Activated T-cell treated with anti-CD3 and anti-CD28 coated beads for 4 hours (primary cell): ENCODE data around the gene SLC44A1.

Experiments used
- DNase-seq: peaks from one replicate; pipeline ENCODE4 v3.0.0-alpha.2; 2020

Gene SLC44A1

GRCh38 chr9:105244003-105244733 lies at the start of gene SLC44A1:
Gene SLC44A1, plus strand, starts transcription at chr9:105244651. Its CDS starts 218 bp downstream, at chr9:105244869.
- peak; percentile 88 for DNase-seq

- no peak for DNase-seq
Measured at GRCh38 chr9:105195259-105195658, 49.2 kb upstream of the SLC44A1 start.

GRCh38 chr9:105198023-105198422 lies 46.4 kb upstream of the SLC44A1 start:
- no peak for DNase-seq

GRCh38 chr9:105198865-105199264 lies 45.6 kb upstream of the SLC44A1 start:
- no peak for DNase-seq

GRCh38 chr9:105204416-105204815 lies 40.0 kb upstream of the SLC44A1 start:
- DNase-seq, result no peak

GRCh38 chr9:105205787-105206495 lies 38.5 kb upstream of the SLC44A1 start:
- DNase-seq, result no peak

- no peak for DNase-seq
Measured at GRCh38 chr9:105206496-105206820, 38.0 kb upstream of the SLC44A1 start.

GRCh38 chr9:105206821-105207699 lies 37.4 kb upstream of the SLC44A1 start:
- DNase-seq, result no peak

GRCh38 chr9:105216440-105217178 lies 27.8 kb upstream of the SLC44A1 start:
- no peak for DNase-seq

- DNase-seq, result no peak
Measured at GRCh38 chr9:105218673-105219072, 25.8 kb upstream of the SLC44A1 start.

- no peak for DNase-seq
Measured at GRCh38 chr9:105219291-105219805, 25.1 kb upstream of the SLC44A1 start.

GRCh38 chr9:105220451-105220850 lies 24.0 kb upstream of the SLC44A1 start:
- no peak for DNase-seq

- DNase-seq, result no peak
Measured at GRCh38 chr9:105223544-105224140, 20.8 kb upstream of the SLC44A1 start.

- DNase-seq, result no peak
Measured at GRCh38 chr9:105226055-105226454, 18.4 kb upstream of the SLC44A1 start.

- no peak for DNase-seq
Measured at GRCh38 chr9:105232207-105232606, 12.2 kb upstream of the SLC44A1 start.

GRCh38 chr9:105233873-105234272 lies 10.6 kb upstream of the SLC44A1 start:
- DNase-seq, result no peak

- DNase-seq, result no peak
Measured at GRCh38 chr9:105236261-105236660, 8.2 kb upstream of the SLC44A1 start.

GRCh38 chr9:105237246-105237645 lies 7.2 kb upstream of the SLC44A1 start:
- DNase-seq, result no peak

GRCh38 chr9:105238302-105238701 lies 6.1 kb upstream of the SLC44A1 start:
- no peak for DNase-seq

GRCh38 chr9:105241356-105242043 lies 3.0 kb upstream of the SLC44A1 start:
- no peak for DNase-seq

GRCh38 chr9:105242062-105242461 lies 2.4 kb upstream of the SLC44A1 start:
- no peak for DNase-seq

- DNase-seq, result no peak
Measured at GRCh38 chr9:105242557-105242956, 1.9 kb upstream of the SLC44A1 start.
